ENCODE measurements around the gene ABCC2. TPM values are rescaled to one million over a fixed set of nuclear protein-coding genes. Genes with fewer than 3 reads are reported as not detected.

The ABCC2 gene
- total RNA-seq, 1 donor from 2014 or later = 0.39 TPM

DNA sequence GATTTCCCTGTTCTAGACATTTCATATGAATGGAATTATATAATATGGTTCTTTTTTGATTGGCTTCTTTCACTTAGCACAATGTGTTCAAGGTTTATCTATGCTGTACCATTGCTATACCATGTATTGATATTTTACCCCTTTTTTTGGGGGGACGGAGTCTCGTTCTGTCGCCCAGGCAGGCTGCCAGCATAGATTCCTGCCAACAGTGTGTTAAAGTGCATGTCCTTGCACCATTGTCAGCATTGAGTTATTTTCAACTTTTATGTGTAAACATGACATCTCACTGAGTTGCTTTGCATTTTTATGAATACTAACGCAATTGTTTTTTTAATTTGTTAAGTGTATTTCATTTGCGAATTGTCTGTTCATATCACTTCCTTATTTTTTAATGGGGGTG is 4.9 kb downstream of the ABCC2 start:
- no peaks in the 10 kb centered on the region for H3K4me1 Mint-ChIP-seq (ENCODE audit: low read depth, unreplicated experiment)

DNA sequence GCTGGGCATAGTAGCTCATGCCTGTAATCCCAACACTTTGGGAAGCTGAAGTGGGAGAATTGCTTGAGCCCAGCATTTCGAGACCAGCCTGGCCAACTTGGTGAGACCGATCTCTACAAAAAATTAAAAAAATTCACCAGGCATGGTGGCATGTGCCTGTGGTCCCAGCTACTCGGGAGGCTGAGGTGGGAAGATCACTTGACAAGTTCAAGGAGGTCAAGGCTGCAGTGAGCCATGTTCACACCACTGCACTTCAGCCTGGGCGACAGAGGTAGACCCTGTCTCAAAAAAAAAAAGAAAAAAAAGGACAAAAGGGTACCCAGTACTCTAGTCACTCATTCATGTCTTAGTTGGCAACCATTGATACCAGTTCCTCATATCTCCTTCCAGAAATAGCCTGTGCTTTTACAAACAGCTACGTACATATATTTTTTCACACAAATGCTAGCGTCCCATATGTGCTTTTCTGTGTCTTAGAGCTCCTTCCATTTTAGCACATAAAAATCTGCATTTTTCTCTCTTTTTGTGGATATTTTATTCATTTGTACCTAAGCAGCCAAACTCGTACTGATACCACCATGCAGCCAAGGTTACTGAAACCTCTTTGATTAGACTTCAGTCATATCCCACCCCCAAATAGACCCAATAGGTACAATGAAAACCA is 5.5 kb downstream of the ABCC2 start:
- Mint-ChIP-seq H3K9me3 (ENCODE audit: unreplicated experiment) (no peaks in the 10 kb centered on the region), H3K4me1 (ENCODE audit: low read depth, unreplicated experiment) (no peaks in the 10 kb centered on the region), H3K4me3 (ENCODE audit: unreplicated experiment) (no peak overlapping the region), H3K27me3 (ENCODE audit: unreplicated experiment) (no peaks in the 10 kb centered on the region), H3K27ac (ENCODE audit: unreplicated experiment) (no peak overlapping the region), H3K36me3 (ENCODE audit: unreplicated experiment) (no peaks in the 10 kb centered on the region)
- no peak for DNase-seq
- TF ChIP-seq, protein P1, sequence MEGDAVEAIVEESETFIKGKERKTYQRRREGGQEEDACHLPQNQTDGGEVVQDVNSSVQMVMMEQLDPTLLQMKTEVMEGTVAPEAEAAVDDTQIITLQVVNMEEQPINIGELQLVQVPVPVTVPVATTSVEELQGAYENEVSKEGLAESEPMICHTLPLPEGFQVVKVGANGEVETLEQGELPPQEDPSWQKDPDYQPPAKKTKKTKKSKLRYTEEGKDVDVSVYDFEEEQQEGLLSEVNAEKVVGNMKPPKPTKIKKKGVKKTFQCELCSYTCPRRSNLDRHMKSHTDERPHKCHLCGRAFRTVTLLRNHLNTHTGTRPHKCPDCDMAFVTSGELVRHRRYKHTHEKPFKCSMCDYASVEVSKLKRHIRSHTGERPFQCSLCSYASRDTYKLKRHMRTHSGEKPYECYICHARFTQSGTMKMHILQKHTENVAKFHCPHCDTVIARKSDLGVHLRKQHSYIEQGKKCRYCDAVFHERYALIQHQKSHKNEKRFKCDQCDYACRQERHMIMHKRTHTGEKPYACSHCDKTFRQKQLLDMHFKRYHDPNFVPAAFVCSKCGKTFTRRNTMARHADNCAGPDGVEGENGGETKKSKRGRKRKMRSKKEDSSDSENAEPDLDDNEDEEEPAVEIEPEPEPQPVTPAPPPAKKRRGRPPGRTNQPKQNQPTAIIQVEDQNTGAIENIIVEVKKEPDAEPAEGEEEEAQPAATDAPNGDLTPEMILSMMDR (IDR thresholded peaks at IDR 0.05; ENCODE audit: partially characterized antibody, unreplicated experiment) = no peak

More for the DNA sequence above, 4.9 kb downstream of the ABCC2 start:
- Mint-ChIP-seq H3K36me3 (ENCODE audit: unreplicated experiment) (no peaks in the 10 kb centered on the region), H3K4me3 (ENCODE audit: unreplicated experiment) (no peak overlapping the region), H3K27me3 (ENCODE audit: unreplicated experiment) (no peaks in the 10 kb centered on the region), H3K27ac (ENCODE audit: unreplicated experiment) (no peak overlapping the region), H3K9me3 (ENCODE audit: unreplicated experiment) (no peaks in the 10 kb centered on the region)
- TF ChIP-seq, protein P1 (IDR thresholded peaks at IDR 0.05; ENCODE audit: partially characterized antibody, unreplicated experiment) = no peak
- DNase-seq = no peak

DNA sequence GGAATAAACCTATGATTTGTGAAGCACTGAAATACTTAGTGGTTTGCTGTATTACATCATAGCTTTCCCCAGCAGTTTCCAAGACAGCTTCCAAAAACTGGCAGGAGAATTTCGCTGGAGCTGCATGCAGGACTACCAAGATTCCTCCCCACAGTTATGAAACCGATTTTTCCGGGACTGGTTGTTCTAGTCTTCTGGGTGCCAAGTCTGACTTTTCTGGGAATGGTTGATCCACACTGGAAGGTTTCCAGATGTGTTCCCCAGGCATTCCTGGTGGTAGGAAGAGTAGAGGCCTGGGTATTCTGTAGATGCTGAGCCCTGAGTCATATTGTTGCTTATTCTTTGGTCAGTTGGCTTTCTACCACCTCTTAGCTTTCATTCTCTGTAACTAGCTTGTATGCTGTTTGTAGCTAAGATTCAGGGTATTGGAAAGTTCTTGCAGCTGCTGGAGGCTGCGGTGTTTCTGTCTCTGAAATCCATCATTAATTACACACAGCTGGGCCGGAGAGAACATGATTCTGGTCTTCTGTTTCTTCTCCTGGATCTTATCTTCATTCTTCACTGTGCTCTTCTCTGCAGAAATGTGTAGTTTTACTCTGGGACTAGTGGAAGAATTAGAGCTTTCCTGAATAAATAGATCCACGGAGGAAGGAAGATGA is 6.3 kb downstream of the ABCC2 start:
- H3K27me3 Mint-ChIP-seq (ENCODE audit: unreplicated experiment) = no peaks in the 10 kb centered on the region
- H3K27ac Mint-ChIP-seq (ENCODE audit: unreplicated experiment) = no peak overlapping the region
- H3K9me3 Mint-ChIP-seq (ENCODE audit: unreplicated experiment) = no peaks in the 10 kb centered on the region
- TF ChIP-seq, protein P1 (IDR thresholded peaks at IDR 0.05; ENCODE audit: partially characterized antibody, unreplicated experiment) = no peak
- no peaks in the 10 kb centered on the region for H3K36me3 Mint-ChIP-seq (ENCODE audit: unreplicated experiment)
- H3K4me3 Mint-ChIP-seq (ENCODE audit: unreplicated experiment) = no peak overlapping the region
- DNase-seq = no peak
- H3K4me1 Mint-ChIP-seq (ENCODE audit: low read depth, unreplicated experiment) = no peaks in the 10 kb centered on the region

DNA sequence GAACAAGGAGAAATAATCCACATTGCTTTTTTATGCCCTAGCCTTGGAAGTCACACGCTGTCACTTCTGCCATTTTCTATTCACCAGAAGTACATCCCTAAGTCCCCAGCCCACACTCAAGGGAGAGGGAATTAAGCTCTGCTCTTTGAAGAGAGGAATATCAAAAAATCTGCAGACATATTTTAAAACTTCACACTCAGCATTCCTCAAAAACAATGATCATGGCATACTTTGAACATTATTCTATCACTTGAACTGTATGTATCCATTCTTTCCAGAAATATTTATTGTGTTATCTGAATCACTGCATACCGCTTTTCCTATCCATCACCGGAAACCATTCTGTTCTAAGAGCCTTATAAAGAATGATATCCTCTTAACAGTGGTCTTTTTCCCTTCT is 9.4 kb downstream of the ABCC2 start:
- H3K27me3 Mint-ChIP-seq (ENCODE audit: unreplicated experiment) = no peaks in the 10 kb centered on the region
- no peaks in the 10 kb centered on the region for H3K36me3 Mint-ChIP-seq (ENCODE audit: unreplicated experiment)
- H3K9me3 Mint-ChIP-seq (ENCODE audit: unreplicated experiment) = peaks cover 1% of the 10 kb centered on the region
- H3K27ac Mint-ChIP-seq (ENCODE audit: unreplicated experiment) = no peak overlapping the region
- DNase-seq = no peak
- H3K4me1 Mint-ChIP-seq (ENCODE audit: low read depth, unreplicated experiment) = no peaks in the 10 kb centered on the region
- TF ChIP-seq, protein P1 (IDR thresholded peaks at IDR 0.05; ENCODE audit: partially characterized antibody, unreplicated experiment) = no peak
- H3K4me3 Mint-ChIP-seq (ENCODE audit: unreplicated experiment) = no peak overlapping the region

DNA sequence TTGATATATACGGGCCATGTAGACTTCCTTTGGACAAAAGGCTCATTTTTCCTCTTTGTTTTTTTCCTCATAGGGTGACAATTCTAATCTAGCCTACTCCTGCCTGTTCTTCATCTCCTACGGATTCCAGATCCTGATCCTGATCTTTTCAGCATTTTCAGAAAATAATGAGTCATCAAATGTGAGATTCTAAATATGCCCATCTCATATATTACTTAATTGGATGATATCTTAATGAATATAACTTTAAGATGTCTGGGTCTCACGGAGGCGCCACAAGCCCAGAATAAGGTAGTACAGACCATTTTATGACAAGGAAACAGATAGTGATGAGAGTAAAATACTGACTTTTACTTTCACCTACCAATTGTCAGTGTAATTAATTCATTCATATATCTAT is 11.4 kb downstream of the ABCC2 start:
- no peaks in the 10 kb centered on the region for H3K4me1 Mint-ChIP-seq (ENCODE audit: low read depth, unreplicated experiment)
- peaks cover 1% of the 10 kb centered on the region for H3K9me3 Mint-ChIP-seq (ENCODE audit: unreplicated experiment)
- no peaks in the 10 kb centered on the region for H3K27me3 Mint-ChIP-seq (ENCODE audit: unreplicated experiment)

More for the DNA sequence above, 11.4 kb downstream of the ABCC2 start:
- H3K27ac Mint-ChIP-seq (ENCODE audit: unreplicated experiment) = no peak overlapping the region
- no peak for DNase-seq
- no peak overlapping the region for H3K4me3 Mint-ChIP-seq (ENCODE audit: unreplicated experiment)
- H3K36me3 Mint-ChIP-seq (ENCODE audit: unreplicated experiment) = no peaks in the 10 kb centered on the region
- TF ChIP-seq, protein P1 (IDR thresholded peaks at IDR 0.05; ENCODE audit: partially characterized antibody, unreplicated experiment) = no peak

Measured in glutamatergic neuron (in vitro differentiated cells).